Keratinocyte (primary cell): ENCODE data around the gene CLN6. TPM values are rescaled to one million over a fixed set of nuclear protein-coding genes. Genes with fewer than 3 reads are reported as not detected.
"Not testable (repeated sequence)": the region's sequence is repeated elsewhere in the genome, so short reads cannot be mapped to it uniquely, and the experiment has no call there.

ENCODE experiments used
- DNase-seq: peaks from one replicate; pipeline ENCODE4 v3.0.0-alpha.2; 2011; ENCODE audit warnings: low read depth, missing footprints, low spot score
- FAIRE-seq: peaks from 2 replicates; lab custom pipeline; 2011; peaks lifted over from hg19 to GRCh38; lab: Jason Lieb, UNC
- H2AFZ ChIP-seq: 2 replicates; pipeline ENCODE4 v1.6.0; 2012; ENCODE audit warnings: low read length, control low read depth, inconsistent platforms; ENCODE audit not compliant: control insufficient read depth
- H3K27ac ChIP-seq: 2 replicates; pipeline ENCODE4 v1.5.1; 2011; ENCODE audit warnings: low read length; ENCODE audit not compliant: control insufficient read depth, insufficient read depth
- H3K27me3 ChIP-seq: 3 replicates; pipeline ENCODE4 v1.6.0; 2011; ENCODE audit warnings: low read length; ENCODE audit not compliant: control insufficient read depth, insufficient read depth; ENCODE audit errors: extremely low read depth
- H3K36me3 ChIP-seq, 2 experiments: 2 replicates in 1 of 2; 3 replicates in 1 of 2; pipeline ENCODE4 v1.5.1; 2011; ENCODE audit warnings: low read length in 2 of 2, mild to moderate bottlenecking in 1 of 2; ENCODE audit not compliant: control insufficient read depth in 2 of 2, insufficient read depth in 2 of 2; ENCODE audit errors: extremely low read depth in 1 of 2
- H3K4me1 ChIP-seq: 3 replicates; pipeline ENCODE4 v1.5.1; 2011; ENCODE audit warnings: low read length; ENCODE audit not compliant: control insufficient read depth, insufficient read depth; ENCODE audit errors: extremely low read depth
- H3K4me2 ChIP-seq: 3 replicates; pipeline ENCODE4 v1.6.0; 2011; ENCODE audit warnings: low read depth, low read length; ENCODE audit not compliant: control insufficient read depth, insufficient read depth; ENCODE audit errors: extremely low read depth
- H3K4me3 ChIP-seq, 3 experiments: fragments of 200-600 bp in 1 of 3; sonication (generic) in 1 of 3; 2 replicates in 2 of 3; 3 replicates in 1 of 3; pipeline ENCODE4 v1.5.1; 2011 to 2016; ENCODE audit warnings: low read length in 3 of 3, mild to moderate bottlenecking in 3 of 3, control low read depth in 2 of 3, inconsistent platforms in 1 of 3, low read depth in 1 of 3, mixed read lengths in 1 of 3, mixed run types in 1 of 3, moderate library complexity in 1 of 3; ENCODE audit not compliant: control insufficient read depth in 2 of 3, insufficient read depth in 2 of 3; ENCODE audit errors: extremely low read depth in 1 of 3
- H3K79me2 ChIP-seq: 2 replicates; pipeline ENCODE4 v1.6.0; 2012; ENCODE audit warnings: low read length; ENCODE audit not compliant: control insufficient read depth, insufficient read depth
- H3K9ac ChIP-seq: 3 replicates; pipeline ENCODE4 v1.6.0; 2011; ENCODE audit warnings: low read length; ENCODE audit not compliant: control insufficient read depth, insufficient read depth; ENCODE audit errors: extremely low read depth
- H3K9me1 ChIP-seq: 3 replicates; pipeline ENCODE4 v1.6.0; 2011; ENCODE audit warnings: low read length; ENCODE audit not compliant: control insufficient read depth, insufficient read depth; ENCODE audit errors: extremely low read depth
- H3K9me3 ChIP-seq: 2 replicates; pipeline ENCODE4 v1.5.1; 2012; ENCODE audit warnings: low read depth, low read length; ENCODE audit not compliant: control insufficient read depth
- H4K20me1 ChIP-seq: 3 replicates; pipeline ENCODE4 v1.6.0; 2011; ENCODE audit warnings: low read length; ENCODE audit not compliant: control insufficient read depth, insufficient read depth; ENCODE audit errors: extremely low read depth
- CTCF ChIP-seq, 3 experiments: IDR thresholded peaks in 1 of 3; conservative IDR thresholded peaks in 1 of 3; optimal IDR thresholded peaks in 1 of 3; 2 replicates in 2 of 3; 3 replicates in 1 of 3; pipeline versions ENCODE3 to v1.5.1; 2011; ENCODE audit warnings: low read length in 3 of 3, mild to moderate bottlenecking in 3 of 3, moderate library complexity in 2 of 3, control low read depth in 1 of 3, inconsistent platforms in 1 of 3; ENCODE audit not compliant: insufficient read depth in 2 of 3; ENCODE audit errors: extremely low read depth in 1 of 3
- EZH2 ChIP-seq: IDR thresholded peaks from one replicate; pipeline ENCODE4 v1.6.1; 2012; ENCODE audit warnings: inconsistent platforms, mild to moderate bottlenecking, low read length, moderate library complexity
- dilution Hi-C: fragments of 300-500 bp; cut with MboI; formaldehyde crosslinking; loops from one replicate; pipeline ENCODE4 v1.7.0; 2020; ENCODE audit warnings: low sequenced_read_pairs; ENCODE audit not compliant: extremely low pct_ligation_motif_present
- polyA plus RNA-seq, 5 experiments: library from polyadenylated mRNA; depleted of rRNA in 3 of 5; stranded (reverse) in 3 of 5; stranded (forward) in 1 of 5; unstranded in 1 of 5; fragments of >200 nt; gene quantifications; 1 replicate in 1 of 5; 2 replicates in 3 of 5; 3 replicates in 1 of 5; pipeline versions ENCODE4 v1.2.1 to v1.2.3, GENCODE V29; 2011 to 2012; ENCODE audit warnings: missing spikeins in 2 of 5, low read depth in 1 of 5, low replicate concordance in 1 of 5

Gene CLN6
- polyA plus RNA-seq, 1 donor (not counting 4 experiments of a cell fraction or from before 2014, with no cell fraction given): 26.7 TPM

DNA sequence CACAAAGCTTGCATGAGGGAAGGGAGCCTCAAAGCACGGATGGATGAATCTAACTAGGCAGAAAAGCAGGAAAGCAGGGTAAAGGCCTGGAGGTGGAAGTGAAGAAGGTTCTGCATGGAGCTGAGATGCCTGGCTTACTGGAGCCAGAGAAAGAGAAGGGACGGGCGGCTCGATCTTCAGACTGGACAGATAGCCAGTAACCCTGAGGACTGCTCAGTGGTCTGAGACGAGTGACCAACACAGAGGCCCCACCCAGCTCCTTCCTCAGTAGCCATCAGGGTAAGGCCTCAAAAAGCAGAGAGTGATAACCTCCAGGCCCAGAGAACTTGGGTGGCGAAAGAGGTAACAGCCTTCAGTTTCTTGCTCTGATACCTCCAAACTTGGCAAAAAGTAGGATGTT is 6.4 kb downstream of the CLN6 start:
- Histone ChIP-seq H3K4me1 (peaks cover 7% of the 10 kb centered on the region), H3K27me3 (no peaks in the 10 kb centered on the region), H4K20me1 (peaks cover 8% of the 10 kb centered on the region), H3K9me1 (peaks cover 2% of the 10 kb centered on the region), H3K27ac (no peak overlapping the region), H3K36me3 (peaks cover 0 to 9% of the 10 kb centered on the region in 2 experiments), H3K79me2 (peaks cover 67% of the 10 kb centered on the region), H3K4me2 (no peak overlapping the region), H3K4me3 (no peak overlapping the region), H3K9ac (no peak overlapping the region), H2AFZ (no peak overlapping the region), H3K9me3 (no peaks in the 10 kb centered on the region)
- dilution Hi-C loops: no loop called here
- DNase-seq: no peak
- no peak for FAIRE-seq
- TF ChIP-seq CTCF (optimal IDR thresholded peaks at IDR 0.05 in 1 of 3, IDR thresholded peaks at IDR 0.05 in 1 of 3, conservative IDR thresholded peaks at IDR 0.05 in 1 of 3; ENCODE audit: extremely low read depth in 1 of 3, insufficient read depth in 2 of 3, low read length in 3 of 3) (no peak), EZH2 (no peak)

DNA sequence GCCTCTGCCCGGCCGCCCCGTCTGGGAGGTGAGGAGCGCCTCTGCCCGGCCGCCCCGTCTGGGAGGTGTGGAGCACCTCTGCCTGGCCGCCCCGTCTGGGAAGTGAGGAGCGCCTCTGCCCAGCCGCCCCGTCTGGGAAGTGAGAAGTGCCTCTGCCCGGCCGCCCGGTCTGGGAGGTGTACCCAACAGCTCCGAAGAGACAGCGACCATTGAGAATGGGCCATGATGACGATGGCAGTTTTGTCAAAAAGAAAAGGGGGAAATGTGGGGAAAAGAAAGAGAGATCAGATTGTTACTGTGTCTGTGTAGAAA is 7.1 kb downstream of the CLN6 start:
- H3K9me1 ChIP-seq, H3K27ac ChIP-seq, H3K4me1 ChIP-seq, FAIRE-seq, H3K9ac ChIP-seq, H3K4me3 ChIP-seq, H3K4me2 ChIP-seq, H3K9me3 ChIP-seq, H2AFZ ChIP-seq, dilution Hi-C loops, H4K20me1 ChIP-seq, H3K27me3 ChIP-seq, DNase-seq: not testable (repeated sequence)
- Histone ChIP-seq H3K79me2 (peaks cover 62% of the 10 kb centered on the region), H3K36me3 (peaks cover 0 to 15% of the 10 kb centered on the region in 2 experiments)

GRCh38 chr15:68221530-68222431 is 7.7 kb downstream of the CLN6 start:
- DNase-seq, H4K20me1 ChIP-seq, H3K27ac ChIP-seq, H3K9me1 ChIP-seq, H3K9ac ChIP-seq, H3K9me3 ChIP-seq, H3K4me1 ChIP-seq, H3K4me3 ChIP-seq, H2AFZ ChIP-seq, H3K4me2 ChIP-seq, H3K27me3 ChIP-seq, dilution Hi-C loops, FAIRE-seq: not testable (repeated sequence)
- peaks cover 57% of the 10 kb centered on the region for H3K79me2 ChIP-seq
- peaks cover 0 to 18% of the 10 kb centered on the region in 2 experiments for H3K36me3 ChIP-seq
